BE2C (cell line): Measurements from ENCODE around the gene FRMD5.

Source experiments
- DNase-seq: peaks from one replicate; pipeline ENCODE4 v3.0.0-alpha.2; 2020
- H3K27me3 ChIP-seq: fragments of 250-450 bp; sonication (Bioruptor Pico); 2 replicates; pipeline ENCODE4 v1.5.1; 2020; ENCODE audit warnings: mild to moderate bottlenecking
- H3K36me3 ChIP-seq: fragments of 250-450 bp; sonication (Bioruptor Pico); 2 replicates; pipeline ENCODE4 v1.5.1; 2020; ENCODE audit warnings: mild to moderate bottlenecking
- H3K4me1 ChIP-seq: fragments of 250-450 bp; sonication (Bioruptor Pico); 2 replicates; pipeline ENCODE4 v1.5.1; 2020
- H3K4me3 ChIP-seq: 2 replicates; pipeline ENCODE4 v1.5.1; 2011; ENCODE audit warnings: low read depth, low read length
- H3K9me3 ChIP-seq: fragments of 250-450 bp; sonication (Bioruptor Pico); 2 replicates; pipeline ENCODE4 v1.5.1; 2020
- TF ChIP-seq, protein P1 (sequence below): IDR thresholded peaks from 2 replicates; pipeline ENCODE4 v1.5.1; 2012; ENCODE audit warnings: mild to moderate bottlenecking, low read depth, low read length

The FRMD5 gene

DNA sequence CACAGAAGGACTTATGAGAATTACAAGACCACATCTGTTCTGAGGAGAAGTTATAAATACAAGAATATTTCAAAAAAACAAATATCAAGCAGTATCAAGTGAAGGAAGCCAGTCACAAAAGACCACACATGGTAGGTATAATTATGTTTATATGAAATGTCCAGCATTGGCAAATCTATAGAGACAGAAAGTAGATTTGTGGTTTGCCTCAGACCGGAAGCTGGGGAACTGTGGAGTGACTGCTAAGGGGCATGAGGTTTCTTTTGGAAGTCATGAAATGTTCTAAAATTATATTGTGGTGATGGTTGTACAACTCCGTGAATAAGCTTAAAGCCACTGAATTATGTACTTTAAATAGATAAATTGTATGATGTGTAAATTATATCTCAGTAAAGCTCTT is 136.9 kb downstream of the FRMD5 start:
- no peak for DNase-seq
- H3K27me3 ChIP-seq: no peaks in the 10 kb centered on the region
- TF ChIP-seq, protein P1, sequence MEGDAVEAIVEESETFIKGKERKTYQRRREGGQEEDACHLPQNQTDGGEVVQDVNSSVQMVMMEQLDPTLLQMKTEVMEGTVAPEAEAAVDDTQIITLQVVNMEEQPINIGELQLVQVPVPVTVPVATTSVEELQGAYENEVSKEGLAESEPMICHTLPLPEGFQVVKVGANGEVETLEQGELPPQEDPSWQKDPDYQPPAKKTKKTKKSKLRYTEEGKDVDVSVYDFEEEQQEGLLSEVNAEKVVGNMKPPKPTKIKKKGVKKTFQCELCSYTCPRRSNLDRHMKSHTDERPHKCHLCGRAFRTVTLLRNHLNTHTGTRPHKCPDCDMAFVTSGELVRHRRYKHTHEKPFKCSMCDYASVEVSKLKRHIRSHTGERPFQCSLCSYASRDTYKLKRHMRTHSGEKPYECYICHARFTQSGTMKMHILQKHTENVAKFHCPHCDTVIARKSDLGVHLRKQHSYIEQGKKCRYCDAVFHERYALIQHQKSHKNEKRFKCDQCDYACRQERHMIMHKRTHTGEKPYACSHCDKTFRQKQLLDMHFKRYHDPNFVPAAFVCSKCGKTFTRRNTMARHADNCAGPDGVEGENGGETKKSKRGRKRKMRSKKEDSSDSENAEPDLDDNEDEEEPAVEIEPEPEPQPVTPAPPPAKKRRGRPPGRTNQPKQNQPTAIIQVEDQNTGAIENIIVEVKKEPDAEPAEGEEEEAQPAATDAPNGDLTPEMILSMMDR: no peak
- H3K36me3 ChIP-seq: no peaks in the 10 kb centered on the region
- no peaks in the 10 kb centered on the region for H3K9me3 ChIP-seq
- H3K4me3 ChIP-seq: no peak overlapping the region
- no peaks in the 10 kb centered on the region for H3K4me1 ChIP-seq

DNA sequence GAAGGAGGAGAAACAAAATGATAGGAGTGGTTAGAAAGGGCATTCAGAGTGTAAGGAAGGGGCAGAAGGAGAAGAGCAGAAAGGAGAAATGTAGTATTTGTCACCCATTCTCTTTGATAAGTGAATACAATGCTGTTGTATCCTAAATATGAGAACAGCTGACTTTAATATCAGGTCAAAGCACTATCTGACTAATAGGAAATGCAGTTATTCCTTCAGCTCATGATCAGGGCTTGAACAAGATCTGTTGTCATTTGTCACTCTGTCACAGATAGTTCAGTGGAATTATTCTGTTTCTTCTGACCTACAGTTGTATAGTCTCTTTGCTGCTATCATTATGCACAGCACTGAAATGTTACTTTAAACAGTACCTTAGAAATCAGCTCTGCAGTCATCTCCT is 149.4 kb downstream of the FRMD5 start:
- Histone ChIP-seq H3K4me1 (no peaks in the 10 kb centered on the region), H3K9me3 (0 out of 2 replicates have a peak, but pooled peaks cover 2% of the 10 kb centered on the region), H3K27me3 (no peaks in the 10 kb centered on the region), H3K36me3 (no peaks in the 10 kb centered on the region), H3K4me3 (no peak overlapping the region)
- TF ChIP-seq, protein P1: no peak
- DNase-seq: no peak

DNA sequence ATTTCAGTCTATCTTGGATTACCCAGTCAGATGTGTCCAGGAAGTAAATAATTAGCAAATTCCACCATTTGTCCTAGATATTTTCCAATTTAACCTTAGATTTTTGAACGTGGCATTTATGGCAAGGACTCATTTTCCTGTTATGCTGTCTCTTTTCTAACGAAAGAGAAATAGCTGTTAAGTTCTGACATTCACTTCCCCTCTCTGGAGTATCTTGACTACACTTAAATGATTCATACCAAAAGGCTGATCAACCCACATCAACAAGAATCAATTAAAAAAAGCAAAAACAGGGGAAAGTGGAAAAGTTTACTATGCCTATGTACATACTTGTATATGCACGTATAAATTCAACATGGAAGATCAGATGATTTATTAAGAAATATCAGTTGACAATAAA is 149.9 kb downstream of the FRMD5 start:
- TF ChIP-seq, protein P1: no peak
- no peak for DNase-seq
- Histone ChIP-seq H3K9me3 (0 out of 2 replicates have a peak, but pooled peaks cover 2% of the 10 kb centered on the region), H3K36me3 (no peaks in the 10 kb centered on the region), H3K4me1 (no peaks in the 10 kb centered on the region), H3K27me3 (no peaks in the 10 kb centered on the region), H3K4me3 (no peak overlapping the region)

DNA sequence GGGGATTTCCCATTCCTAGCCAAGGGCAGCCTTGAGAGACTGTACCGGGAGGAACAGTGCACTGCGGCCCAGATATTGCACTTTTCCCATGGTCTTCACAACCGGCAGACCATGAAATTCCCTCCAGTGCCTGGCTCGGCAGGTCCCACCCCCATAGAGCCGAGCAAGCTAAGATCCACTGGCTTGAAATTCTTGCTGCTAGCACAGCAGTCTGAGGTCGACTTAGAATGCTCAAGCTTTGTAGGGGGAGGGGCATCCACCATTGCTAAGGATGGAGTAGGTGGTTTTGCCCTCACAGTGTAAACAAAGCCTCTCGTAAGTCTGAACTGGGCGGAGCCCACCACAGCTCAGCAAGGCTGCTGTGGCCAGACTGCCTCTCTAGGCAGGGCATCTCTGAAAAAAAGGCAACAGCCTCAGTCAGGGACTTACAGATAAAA is 156.3 kb downstream of the FRMD5 start:
- no peak overlapping the region for H3K4me3 ChIP-seq
- DNase-seq: no peak

DNA sequence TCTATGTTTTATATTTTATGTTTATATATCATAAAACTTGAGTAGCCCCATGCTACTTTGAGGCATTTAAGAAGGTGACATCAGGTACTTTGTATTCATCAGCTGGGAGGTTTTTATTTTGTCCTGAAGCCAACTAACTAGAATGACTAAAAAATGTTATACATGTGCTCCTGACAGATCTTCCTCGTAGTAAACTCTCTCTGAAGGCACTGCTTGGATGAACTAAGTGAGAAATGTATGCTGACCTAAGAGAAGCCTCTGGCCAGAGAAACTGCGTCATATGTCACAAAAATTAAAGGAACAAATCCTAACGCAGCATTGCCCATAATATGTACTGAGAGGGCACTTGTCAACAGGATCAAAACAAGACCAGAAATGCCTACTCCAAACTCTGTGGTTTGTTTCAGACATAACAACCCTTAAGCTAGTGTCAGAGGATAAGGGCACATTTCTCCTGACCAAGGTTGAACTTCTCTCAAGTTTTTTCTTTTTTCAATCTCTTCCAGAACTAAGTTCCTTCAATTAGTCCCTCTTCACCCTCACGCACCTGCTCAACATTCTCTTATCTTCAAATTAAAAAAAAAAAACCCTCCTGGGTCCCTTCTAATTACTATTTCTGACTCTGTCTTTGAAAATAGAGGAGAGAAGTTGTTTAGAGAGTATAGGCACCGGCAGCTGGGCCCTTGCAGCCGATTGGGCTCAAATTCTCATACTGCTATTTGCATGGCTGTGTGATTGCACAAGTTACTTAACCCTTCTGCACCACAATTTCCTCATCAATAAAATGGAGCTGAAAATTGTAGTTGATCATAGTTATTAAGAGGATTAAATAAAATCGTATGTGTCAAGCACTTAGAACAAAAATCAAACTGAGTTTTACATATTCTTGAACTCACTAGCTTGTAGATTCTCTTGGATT is 159.0 kb downstream of the FRMD5 start:
- H3K4me1 ChIP-seq: no peaks in the 10 kb centered on the region; the same call in 1 of the 2 replicates
- H3K4me3 ChIP-seq: no peak overlapping the region
- H3K27me3 ChIP-seq: no peaks in the 10 kb centered on the region
- no peaks in the 10 kb centered on the region for H3K36me3 ChIP-seq
- DNase-seq: no peak
- no peaks in the 10 kb centered on the region for H3K9me3 ChIP-seq
- TF ChIP-seq, protein P1: no peak

More for the DNA sequence above, 156.3 kb downstream of the FRMD5 start:
- Histone ChIP-seq H3K4me1 (no peaks in the 10 kb centered on the region; the same call in 1 of the 2 replicates), H3K9me3 (no peaks in the 10 kb centered on the region), H3K27me3 (no peaks in the 10 kb centered on the region), H3K36me3 (no peaks in the 10 kb centered on the region)
- TF ChIP-seq, protein P1: no peak

DNA sequence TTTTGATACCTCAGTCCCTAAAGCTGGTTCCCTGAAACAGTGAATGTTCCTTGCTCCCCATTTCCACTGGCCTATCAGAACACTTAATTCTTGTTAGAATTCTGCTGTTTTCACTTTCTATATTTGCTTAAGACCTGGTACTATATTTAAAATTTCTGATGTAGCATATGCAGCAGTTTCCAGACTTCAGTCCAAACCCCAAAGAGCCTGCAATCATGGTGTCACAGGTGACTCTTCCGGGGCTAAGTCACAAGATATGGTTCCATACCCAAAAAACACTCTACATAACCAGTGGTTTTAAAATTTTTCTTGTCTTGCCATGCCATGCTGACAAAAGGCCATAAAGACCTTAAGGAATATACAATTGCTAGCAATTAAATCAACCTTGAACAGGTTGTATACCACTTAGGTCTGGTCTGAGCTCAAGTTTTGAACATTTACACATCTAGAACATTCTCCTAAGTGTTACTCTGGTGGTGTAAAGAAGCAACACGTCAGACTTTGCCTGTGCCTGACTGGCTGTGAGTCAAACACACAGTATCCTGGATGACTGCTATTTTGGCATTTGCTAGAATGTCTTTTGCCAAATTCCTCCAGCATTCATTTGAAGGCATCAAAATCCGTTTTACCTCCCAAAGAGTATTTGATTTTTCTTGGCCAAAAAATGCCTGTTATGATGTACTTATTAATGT is 160.0 kb downstream of the FRMD5 start:
- Histone ChIP-seq H3K4me1 (no peaks in the 10 kb centered on the region; the same call in 1 of the 2 replicates), H3K36me3 (no peaks in the 10 kb centered on the region), H3K4me3 (no peak overlapping the region), H3K27me3 (no peaks in the 10 kb centered on the region), H3K9me3 (no peaks in the 10 kb centered on the region)
- TF ChIP-seq, protein P1: no peak
- DNase-seq: no peak
